Muscle layer of duodenum (tissue), 2 donors: ENCODE measurements around the gene IP6K3.

Source experiments
- H3K27ac ChIP-seq: one replicate; pipeline ENCODE4 v1.7.0; 2013; ENCODE audit warnings: mild to moderate bottlenecking, low read length
- H3K27me3 ChIP-seq: one replicate; pipeline ENCODE4 v1.7.0; 2013; ENCODE audit warnings: low read depth, mild to moderate bottlenecking, control low read depth, low read length
- H3K36me3 ChIP-seq, 2 donors: one replicate each; pipeline ENCODE4 v1.7.0; 2013; ENCODE audit warnings: low read length in 2 of 2, control low read depth in 1 of 2, mild to moderate bottlenecking in 1 of 2; ENCODE audit not compliant: insufficient read depth in 2 of 2, control insufficient read depth in 1 of 2
- H3K4me1 ChIP-seq, 2 donors: one replicate each; pipeline ENCODE4 v1.7.0; 2013; ENCODE audit warnings: low read length in 2 of 2, mild to moderate bottlenecking in 2 of 2, control low read depth in 1 of 2, moderate library complexity in 1 of 2; ENCODE audit not compliant: insufficient read depth in 2 of 2, control insufficient read depth in 1 of 2
- H3K4me3 ChIP-seq, 2 donors: one replicate each; pipeline ENCODE4 v1.7.0; 2013; ENCODE audit warnings: low read length in 2 of 2, low read depth in 1 of 2, mild to moderate bottlenecking in 1 of 2
- H3K9me3 ChIP-seq, 2 donors: one replicate each; pipeline ENCODE4 v1.7.0; 2013; ENCODE audit warnings: low read length in 2 of 2, control low read depth in 1 of 2, mild to moderate bottlenecking in 1 of 2; ENCODE audit not compliant: control insufficient read depth in 1 of 2
- donor health status: healthy.

The IP6K3 gene

DNA sequence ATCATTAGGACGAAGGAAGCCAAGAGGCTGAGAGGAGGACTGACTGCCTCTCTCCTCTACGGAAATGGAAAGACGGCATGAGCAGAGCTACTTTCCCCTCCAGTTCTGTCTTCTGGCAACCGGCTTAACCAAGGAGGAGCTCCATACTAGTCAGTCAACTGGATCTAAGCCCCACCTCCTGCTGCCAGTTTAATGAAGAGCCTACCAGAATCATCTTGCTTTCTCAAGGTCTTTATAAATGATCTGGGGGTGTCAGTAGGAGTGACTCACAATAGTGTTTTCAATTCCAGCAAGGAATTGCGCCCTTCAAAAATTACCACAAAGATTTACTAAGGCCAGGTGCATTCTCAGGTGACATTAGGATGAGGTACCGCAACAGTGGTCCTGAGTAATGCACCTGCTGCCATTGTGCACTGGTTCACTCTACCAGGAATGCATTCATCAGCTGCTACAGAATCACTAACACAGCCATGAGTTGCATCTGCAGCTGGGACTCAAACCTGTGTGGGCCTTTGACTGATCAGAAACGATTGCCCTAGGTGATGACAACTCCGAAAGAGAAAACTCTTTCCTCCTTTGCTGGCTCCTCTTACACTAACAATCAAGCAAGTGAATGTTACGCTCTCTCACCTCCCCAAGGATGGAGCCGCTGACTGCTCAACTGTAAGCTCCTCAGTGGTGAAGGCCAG is 38.0 kb downstream of the IP6K3 start:
- Histone ChIP-seq H3K36me3 (peaks cover 0 to 5% of the 10 kb centered on the region in 2 donors), H3K4me3 (no peak overlapping the region), H3K27me3 (no peaks in the 10 kb centered on the region), H3K9me3 (no peaks in the 10 kb centered on the region), H3K4me1 (peaks cover 7 to 18% of the 10 kb centered on the region in 2 donors), H3K27ac (no peak overlapping the region)

DNA sequence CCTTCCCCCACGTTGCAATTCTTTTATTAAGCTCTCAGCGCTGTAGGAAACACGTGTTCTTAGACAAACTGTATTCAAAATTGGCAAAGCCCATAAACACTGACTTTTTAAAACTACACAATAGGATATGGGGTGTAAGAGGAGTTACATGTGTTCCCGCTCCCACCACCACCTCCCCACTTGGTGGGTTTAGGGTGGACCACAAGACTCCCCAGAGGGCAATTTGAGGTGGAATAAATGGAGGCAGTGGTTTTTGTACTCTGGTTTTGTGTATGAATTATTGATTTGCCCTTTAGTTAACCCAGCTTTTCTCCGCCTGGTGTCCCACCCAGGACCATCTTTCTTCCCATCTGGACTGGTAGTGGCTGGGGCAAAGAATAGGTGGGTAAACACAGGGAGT is 38.9 kb downstream of the IP6K3 start:
- no peak overlapping the region for H3K4me3 ChIP-seq
- H3K27ac ChIP-seq, result no peak overlapping the region
- H3K9me3 ChIP-seq, result no peaks in the 10 kb centered on the region
- peaks cover 0 to 5% of the 10 kb centered on the region in 2 donors for H3K36me3 ChIP-seq
- peaks cover 7 to 18% of the 10 kb centered on the region in 2 donors for H3K4me1 ChIP-seq
- H3K27me3 ChIP-seq, result no peaks in the 10 kb centered on the region

DNA sequence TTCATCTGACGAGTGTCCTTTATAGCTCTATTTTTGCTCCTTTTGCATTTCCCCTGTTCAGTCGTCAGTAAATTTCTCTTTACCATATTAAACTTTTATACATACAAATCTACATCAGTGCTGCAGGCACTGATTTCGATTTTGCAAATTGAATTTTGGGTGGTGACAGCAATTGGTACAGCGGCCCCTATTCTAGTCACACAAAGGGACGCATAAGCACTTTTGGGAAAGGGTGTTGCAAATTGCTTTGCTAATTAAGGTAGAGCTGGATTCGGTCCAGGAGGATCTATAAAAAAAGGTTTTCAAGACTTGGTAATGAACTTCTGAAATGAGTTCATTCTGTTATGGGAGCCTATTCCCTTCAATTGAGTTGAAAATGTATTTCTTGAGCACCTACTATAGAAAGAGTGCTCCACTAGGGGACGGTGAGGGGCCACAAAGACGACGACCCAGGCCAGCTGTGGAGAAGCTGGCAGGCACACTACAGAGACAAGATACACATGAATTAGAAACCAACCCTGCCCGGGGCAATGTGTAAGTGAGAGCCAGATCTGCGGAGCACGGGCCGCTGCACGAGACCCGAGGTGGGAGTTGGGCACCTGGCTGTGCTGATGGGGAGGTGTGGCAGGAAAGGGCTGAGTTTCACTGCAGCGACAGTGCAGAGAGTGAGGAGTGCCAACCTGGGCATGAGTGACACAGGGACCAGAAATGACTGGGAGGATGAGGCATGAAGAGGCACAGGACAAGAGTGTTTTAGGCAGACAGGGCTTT is 40.6 kb downstream of the IP6K3 start:
- H3K4me1 ChIP-seq, result peaks cover 7 to 17% of the 10 kb centered on the region in 2 donors

DNA sequence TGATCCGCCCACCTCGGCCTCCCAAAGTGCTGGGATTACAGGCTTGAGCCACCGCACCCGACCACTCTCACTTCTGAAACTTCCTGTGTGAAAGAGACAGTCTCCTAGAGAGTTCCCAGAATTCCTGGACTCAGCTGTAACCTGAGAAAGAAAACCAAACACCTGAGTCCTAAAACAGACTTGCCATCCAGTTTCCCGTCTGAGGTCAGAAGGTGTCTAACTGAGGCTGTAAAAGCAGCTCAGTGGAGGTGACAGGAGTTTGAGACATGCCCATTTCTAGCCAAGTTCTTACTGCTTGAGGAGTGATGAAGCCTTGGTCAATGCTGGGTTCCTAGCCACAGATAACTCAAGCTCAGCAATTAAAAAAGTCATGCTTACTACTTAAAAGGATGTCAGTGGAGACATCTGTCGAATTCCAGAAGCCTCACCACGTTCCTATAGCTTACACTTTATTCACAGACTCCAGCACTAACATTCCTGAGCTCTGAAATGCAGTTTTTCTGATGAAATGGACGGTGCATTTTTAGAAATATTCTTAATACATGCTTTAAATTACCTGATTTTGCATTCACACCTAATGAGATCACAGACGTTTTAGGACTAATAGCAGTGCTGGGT is 41.3 kb downstream of the IP6K3 start:
- Histone ChIP-seq H3K4me3 (no peak overlapping the region), H3K27ac (no peak overlapping the region), H3K36me3 (peaks cover 3 to 9% of the 10 kb centered on the region in 2 donors), H3K4me1 (peaks cover under 1 to 13% of the 10 kb centered on the region in 2 donors), H3K9me3 (no peaks in the 10 kb centered on the region), H3K27me3 (no peaks in the 10 kb centered on the region)

More for the DNA sequence above, 40.6 kb downstream of the IP6K3 start:
- Histone ChIP-seq H3K36me3 (peaks cover 0 to 6% of the 10 kb centered on the region in 2 donors), H3K27ac (no peak overlapping the region), H3K27me3 (no peaks in the 10 kb centered on the region), H3K9me3 (no peaks in the 10 kb centered on the region), H3K4me3 (no peak overlapping the region)

DNA sequence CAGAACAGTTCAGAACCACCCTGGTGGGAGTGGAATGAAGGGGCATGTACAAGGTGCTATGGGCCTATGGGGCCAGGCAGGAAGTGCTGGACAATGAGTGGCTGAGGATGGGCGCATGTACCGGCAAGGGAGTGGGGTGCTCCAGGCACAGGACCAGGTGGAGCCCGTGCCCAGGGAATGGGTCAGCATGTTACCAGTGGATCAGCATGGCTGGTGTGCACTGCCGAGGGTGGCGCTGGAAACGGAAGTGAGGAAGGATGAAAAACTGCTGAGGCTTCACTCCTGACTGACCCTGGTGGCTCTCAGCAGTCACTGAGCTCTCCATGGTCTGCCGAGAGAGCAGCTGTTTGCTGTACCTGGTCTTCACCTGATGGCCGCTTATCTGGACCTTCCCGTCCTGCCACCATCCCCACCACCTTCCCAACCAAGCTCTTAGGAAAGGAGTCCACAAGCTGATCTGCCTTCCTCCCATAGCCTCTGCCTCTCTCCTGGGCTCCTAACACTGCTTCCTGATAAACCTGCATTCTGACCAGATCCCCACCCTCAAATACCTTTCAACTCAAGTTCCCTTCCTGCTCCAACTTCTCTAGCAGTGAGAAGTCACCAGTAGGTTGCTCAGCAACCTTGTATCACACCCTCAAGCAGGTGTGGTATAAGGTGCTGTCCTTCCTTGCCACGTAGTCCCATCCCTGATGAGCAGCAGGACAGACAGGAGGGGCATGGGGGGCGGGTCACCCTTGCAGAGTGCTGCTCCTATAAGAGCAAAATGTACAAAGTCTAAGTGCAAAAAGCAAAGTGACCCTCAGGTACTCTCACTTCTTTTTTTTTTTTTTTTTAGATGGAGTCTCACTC is 42.3 kb downstream of the IP6K3 start:
- Histone ChIP-seq H3K9me3 (no peaks in the 10 kb centered on the region), H3K27ac (no peak overlapping the region), H3K4me3 (no peak overlapping the region), H3K27me3 (no peaks in the 10 kb centered on the region), H3K36me3 (peaks cover 3 to 9% of the 10 kb centered on the region in 2 donors), H3K4me1 (peaks cover 0 to 4% of the 10 kb centered on the region in 2 donors)

DNA sequence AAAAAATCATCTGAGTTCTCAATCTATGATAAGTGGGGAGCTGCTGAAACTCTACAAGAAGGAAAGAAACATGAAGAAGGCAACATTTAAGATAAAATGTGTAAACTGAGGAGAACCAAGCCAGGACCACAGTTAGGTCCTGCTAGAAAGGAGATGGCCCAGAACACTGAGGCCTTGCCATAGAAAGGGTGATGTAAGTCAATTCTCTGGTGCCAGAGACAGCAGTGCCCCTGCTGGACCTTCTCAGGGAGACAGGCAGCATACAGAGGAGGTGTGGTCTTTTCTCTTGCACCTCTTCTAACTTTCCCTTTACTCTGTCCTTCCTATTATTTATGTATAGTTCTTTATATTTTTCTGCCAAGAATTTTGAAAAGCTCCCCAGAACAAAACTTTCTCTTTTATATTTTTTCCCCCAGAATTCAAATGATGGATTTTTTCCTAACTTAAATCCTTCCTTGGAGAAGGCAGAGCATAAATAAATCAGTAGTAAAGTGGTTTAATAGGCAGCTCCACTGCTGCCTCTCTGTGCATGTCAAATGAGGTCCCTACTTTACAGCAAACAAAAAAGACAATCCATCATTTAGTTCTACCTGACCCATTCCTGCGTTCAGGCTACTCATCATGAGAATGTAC is 44.2 kb downstream of the IP6K3 start:
- Histone ChIP-seq H3K4me3 (no peak overlapping the region), H3K27ac (no peak overlapping the region), H3K4me1 (peaks cover 0 to 4% of the 10 kb centered on the region in 2 donors), H3K27me3 (no peaks in the 10 kb centered on the region), H3K36me3 (peaks cover 3 to 4% of the 10 kb centered on the region in 2 donors), H3K9me3 (no peaks in the 10 kb centered on the region)

DNA sequence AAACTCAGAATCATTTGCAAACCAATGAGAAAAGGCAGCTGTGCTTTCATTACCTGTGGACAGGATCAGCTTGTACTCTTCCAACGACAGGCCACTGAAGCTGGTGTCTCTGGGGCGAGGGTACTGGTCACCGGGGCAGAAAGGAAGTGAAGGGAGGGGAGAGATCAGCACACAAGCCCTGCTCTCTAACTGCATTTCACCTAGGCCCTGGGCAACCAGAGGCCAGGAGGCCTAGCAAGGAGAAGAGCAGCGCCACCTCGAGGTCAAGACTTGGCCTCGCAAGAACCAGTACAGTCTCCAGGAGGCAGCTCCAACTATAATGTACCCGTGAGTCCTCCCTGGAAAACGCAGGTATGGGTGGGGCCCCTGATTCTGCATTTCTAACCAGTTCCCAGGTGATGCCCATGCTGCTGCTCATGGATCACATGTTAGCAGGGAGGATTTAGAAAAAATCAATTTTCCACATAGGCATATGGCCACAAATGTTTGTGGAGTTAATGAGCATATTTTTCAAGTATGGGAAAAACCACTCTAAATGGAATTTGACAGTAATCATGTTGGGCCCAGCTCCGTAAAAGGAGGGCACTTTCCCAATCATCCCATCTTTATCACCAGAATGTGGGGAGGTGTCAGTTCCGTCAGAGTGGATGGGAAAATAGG is 46.2 kb downstream of the IP6K3 start:
- no peaks in the 10 kb centered on the region for H3K9me3 ChIP-seq
- no peak overlapping the region for H3K4me3 ChIP-seq
- H3K36me3 ChIP-seq, result peaks cover 3 to 12% of the 10 kb centered on the region in 2 donors
- no peak overlapping the region for H3K27ac ChIP-seq
- H3K4me1 ChIP-seq, result peaks cover 0 to 23% of the 10 kb centered on the region in 2 donors
- H3K27me3 ChIP-seq, result no peaks in the 10 kb centered on the region

DNA sequence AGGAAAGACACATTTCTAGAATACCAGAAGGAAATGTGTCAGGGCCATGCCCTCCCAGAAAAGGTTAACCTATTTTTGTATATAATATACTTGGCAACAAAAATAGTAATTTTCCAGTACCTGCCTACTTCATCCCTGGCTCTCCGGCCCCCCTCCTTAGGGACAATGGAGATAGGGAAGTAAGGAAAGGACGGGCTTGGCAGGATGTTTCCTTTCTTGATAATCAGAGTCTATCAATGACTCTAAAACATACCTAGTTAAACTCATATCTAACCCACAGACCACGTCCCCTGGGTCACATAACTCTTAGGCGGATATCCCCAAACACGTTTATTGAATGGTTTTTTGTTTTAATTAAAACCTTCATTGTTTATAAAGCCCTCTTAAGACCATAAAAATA is 47.0 kb downstream of the IP6K3 start:
- no peak overlapping the region for H3K4me3 ChIP-seq
- no peak overlapping the region for H3K27ac ChIP-seq

DNA sequence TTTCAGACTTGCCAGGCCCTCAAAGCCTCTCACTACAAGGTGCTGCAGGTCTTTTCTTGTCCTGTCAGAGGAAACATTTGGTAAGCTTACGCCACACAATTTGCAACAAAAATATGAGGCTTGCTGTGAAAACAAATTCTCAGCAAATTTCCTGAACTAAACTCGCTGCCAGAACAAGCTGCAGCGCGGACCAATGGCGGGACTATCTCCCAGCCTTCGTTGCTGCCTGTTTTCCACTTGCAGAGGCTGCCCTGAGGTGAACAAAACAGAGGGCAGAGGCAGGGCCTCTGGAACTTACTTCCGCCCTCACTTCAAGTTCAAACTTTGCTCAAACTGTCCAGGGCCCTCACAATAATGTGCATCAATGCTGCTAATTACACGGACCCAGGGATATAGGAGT is 47.6 kb downstream of the IP6K3 start:
- no peak overlapping the region for H3K4me3 ChIP-seq
- H3K9me3 ChIP-seq, result no peaks in the 10 kb centered on the region
- peaks cover 0 to 35% of the 10 kb centered on the region in 2 donors for H3K4me1 ChIP-seq
- H3K27me3 ChIP-seq, result no peaks in the 10 kb centered on the region
- H3K27ac ChIP-seq, result no peak overlapping the region
- H3K36me3 ChIP-seq, result peaks cover 10 to 17% of the 10 kb centered on the region in 2 donors

More for the DNA sequence above, 47.0 kb downstream of the IP6K3 start:
- no peaks in the 10 kb centered on the region for H3K9me3 ChIP-seq
- H3K4me1 ChIP-seq, result peaks cover 0 to 31% of the 10 kb centered on the region in 2 donors
- H3K27me3 ChIP-seq, result no peaks in the 10 kb centered on the region
- peaks cover 8 to 16% of the 10 kb centered on the region in 2 donors for H3K36me3 ChIP-seq

DNA sequence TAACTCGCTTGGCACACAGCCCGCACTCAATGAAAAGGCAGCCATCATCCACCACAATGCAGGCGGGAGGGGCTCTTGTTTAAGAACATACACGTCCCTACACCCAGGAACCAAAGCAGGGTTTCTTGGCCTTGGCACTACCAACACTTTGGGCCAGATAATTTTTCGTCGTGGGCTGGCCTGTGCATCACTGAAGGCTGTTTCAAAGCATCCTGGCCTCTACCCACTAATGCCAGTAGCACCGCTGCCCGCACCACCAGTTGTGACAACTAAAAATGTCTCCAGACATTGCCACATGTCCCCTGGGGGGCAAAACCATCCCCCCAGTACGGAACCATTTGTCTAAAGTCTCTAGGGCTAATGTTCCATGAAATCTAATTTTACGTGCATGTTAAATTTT is 48.2 kb downstream of the IP6K3 start:
- no peak overlapping the region for H3K27ac ChIP-seq
- peaks cover 10 to 22% of the 10 kb centered on the region in 2 donors for H3K36me3 ChIP-seq
- no peak overlapping the region for H3K4me3 ChIP-seq
- H3K27me3 ChIP-seq, result no peaks in the 10 kb centered on the region
- peaks cover 0 to 42% of the 10 kb centered on the region in 2 donors for H3K4me1 ChIP-seq
- H3K9me3 ChIP-seq, result no peaks in the 10 kb centered on the region
